ENCODE data around the gene STAP2. TPM values are rescaled to one million over a fixed set of nuclear protein-coding genes. Genes with fewer than 3 reads are reported as not detected.

The STAP2 gene
- total RNA-seq, 4 donors from 2014 or later = 1.5 to 2.9 (median 1.8) TPM

- no peak for TF ChIP-seq CTCF (IDR thresholded peaks at IDR 0.05; ENCODE audit: low read depth)
Measured at GRCh38 chr19:4277191-4277696, 61.4 kb downstream of the STAP2 start.

Other genes starting within 250 kb of the STAP2 start
- 10 to 100 TPM; 39.3 to 66.1 (median 56.3) TPM for gene MAP2K2, start 214.7 kb downstream of the STAP2 start, total RNA-seq
- gene CREB3L3, start 185.2 kb downstream of the STAP2 start, total RNA-seq = not detected
- gene SIRT6, start 156.3 kb downstream of the STAP2 start, total RNA-seq = 10 to 100 TPM; 12.6 to 28.3 (median 15.6) TPM
- gene ANKRD24, start 156.1 kb downstream of the STAP2 start, total RNA-seq = 1 to 10 TPM in 2 of 4 donors, under 1 TPM in 2; 0.68 to 2.9 (median 1.6) TPM
- 10 to 100 TPM in 1 of 4 donors, 1 to 10 TPM in 3; 2.0 to 20.7 (median 8.0) TPM for gene EBI3, start 109.3 kb downstream of the STAP2 start, total RNA-seq
- gene YJU2, start 91.7 kb downstream of the STAP2 start, total RNA-seq = 10 to 100 TPM; 10.7 to 21.5 (median 17.5) TPM
- gene SHD, start 59.6 kb downstream of the STAP2 start, total RNA-seq = not detected
- gene TMIGD2, start 36.4 kb downstream of the STAP2 start, total RNA-seq = under 1 TPM in 1 of 4 donors, not detected in 3; 0.34 TPM
- gene FSD1, start 34.2 kb downstream of the STAP2 start, total RNA-seq = not detected
- 10 to 100 TPM in 1 of 4 donors, 1 to 10 TPM in 3; 3.8 to 13.2 (median 8.4) TPM for gene MPND, start 4.7 kb upstream of the STAP2 start, total RNA-seq
- 10 to 100 TPM; 28.7 to 43.9 (median 36.4) TPM for gene SH3GL1, start 61.7 kb upstream of the STAP2 start, total RNA-seq
- gene CHAF1A, start 63.8 kb upstream of the STAP2 start, total RNA-seq = 10 to 100 TPM in 1 of 4 donors, 1 to 10 TPM in 3; 4.8 to 13.0 (median 6.3) TPM
- gene UBXN6, start 119.0 kb upstream of the STAP2 start, total RNA-seq = 100 to 1,000 TPM in 2 of 4 donors, 10 to 100 TPM in 2; 85.0 to 149 (median 102) TPM
- gene HDGFL2, start 133.5 kb upstream of the STAP2 start, total RNA-seq = 10 to 100 TPM; 15.5 to 39.7 (median 26.9) TPM
- 1,000 to 10,000 TPM in 1 of 4 donors, 100 to 1,000 TPM in 3; 519 to 1,574 (median 929) TPM for gene PLIN4, start 179.7 kb upstream of the STAP2 start, total RNA-seq
- gene PLIN5, start 196.4 kb upstream of the STAP2 start, total RNA-seq = 100 to 1,000 TPM in 1 of 4 donors, 10 to 100 TPM in 3; 23.8 to 153 (median 32.8) TPM
- gene LRG1, start 201.2 kb upstream of the STAP2 start, total RNA-seq = 1 to 10 TPM in 3 of 4 donors, under 1 TPM in 1; 0.65 to 2.0 (median 1.3) TPM
- 10 to 100 TPM in 1 of 4 donors, 1 to 10 TPM in 3; 2.6 to 12.8 (median 5.2) TPM for gene SEMA6B, start 220.9 kb upstream of the STAP2 start, total RNA-seq